Endothelial cell of umbilical vein (primary cell): Measurements from ENCODE around the gene RTP3.

Experiments
- EZH2 ChIP-seq: IDR thresholded peaks from 2 replicates; pipeline ENCODE4 v1.6.1; 2012; ENCODE audit warnings: borderline replicate concordance, low read depth, mild to moderate bottlenecking, moderate library complexity, low read length, inconsistent platforms; ENCODE audit not compliant: severe bottlenecking
- FOS ChIP-seq: IDR thresholded peaks from 2 replicates; pipeline ENCODE4 v1.6.1; 2011; ENCODE audit warnings: mild to moderate bottlenecking, low read length, moderate library complexity, borderline replicate concordance; ENCODE audit not compliant: insufficient read depth
- GATA2 ChIP-seq: IDR thresholded peaks from 2 replicates; pipeline ENCODE4 v1.7.0; 2011; ENCODE audit warnings: low read depth, mild to moderate bottlenecking, moderate library complexity, mixed read lengths, low read length; ENCODE audit not compliant: insufficient read length, insufficient read depth
- JUN ChIP-seq: IDR thresholded peaks from 2 replicates; pipeline ENCODE4 v1.6.1; 2011; ENCODE audit warnings: borderline replicate concordance, low read depth; ENCODE audit not compliant: insufficient read length, insufficient read depth
- MYC ChIP-seq: IDR thresholded peaks from one replicate; pipeline ENCODE4 v1.6.1; 2011; ENCODE audit warnings: mild to moderate bottlenecking, low read depth, low read length
- POLR2A ChIP-seq: IDR thresholded peaks from 2 replicates; pipeline ENCODE4 v1.6.1; 2012; ENCODE audit warnings: low read depth, mild to moderate bottlenecking, control low read depth, low read length
- POLR2AphosphoS5 ChIP-seq: IDR thresholded peaks from 2 replicates; pipeline ENCODE4 v1.6.1; 2012; ENCODE audit warnings: low read depth, mild to moderate bottlenecking, control low read depth, low read length, moderate library complexity; ENCODE audit not compliant: insufficient read depth
- TF ChIP-seq, protein P1 (sequence below), 2 donors: IDR thresholded peaks; 1 replicate in 1 of 2; 2 replicates in 1 of 2; pipeline ENCODE4 v1.5.1; 2011; ENCODE audit warnings: low read length in 2 of 2, mild to moderate bottlenecking in 2 of 2, moderate library complexity in 2 of 2, control low read depth in 1 of 2, inconsistent platforms in 1 of 2, low read depth in 1 of 2; ENCODE audit not compliant: insufficient read depth in 1 of 2; ENCODE audit errors: extremely low read depth in 1 of 2
- TF ChIP-seq, protein P2 (sequence below): IDR thresholded peaks from 2 replicates; pipeline ENCODE4 v1.6.1; 2011; ENCODE audit not compliant: insufficient read depth, insufficient read length

DNA sequence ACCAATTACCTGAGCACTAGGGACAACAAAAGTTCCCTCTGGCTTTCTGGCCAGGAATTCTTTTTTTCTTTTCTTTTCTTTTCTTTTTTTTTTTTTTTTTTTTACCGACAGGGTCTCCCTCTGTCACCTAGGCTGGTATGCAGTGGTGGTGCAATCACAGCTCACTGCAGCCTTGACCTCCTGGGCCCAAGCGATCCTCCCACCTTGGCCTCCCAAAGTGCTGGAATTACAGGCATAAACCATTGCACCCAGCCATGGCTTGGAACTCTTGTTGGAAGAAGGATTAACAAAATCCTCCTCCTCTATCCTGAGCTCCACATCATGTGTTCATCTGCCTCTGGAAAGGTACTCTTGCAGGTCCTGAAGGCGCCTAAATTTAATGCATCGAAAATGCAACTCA, 30.2 kb upstream of the RTP3 start:
- TF ChIP-seq, protein P1, sequence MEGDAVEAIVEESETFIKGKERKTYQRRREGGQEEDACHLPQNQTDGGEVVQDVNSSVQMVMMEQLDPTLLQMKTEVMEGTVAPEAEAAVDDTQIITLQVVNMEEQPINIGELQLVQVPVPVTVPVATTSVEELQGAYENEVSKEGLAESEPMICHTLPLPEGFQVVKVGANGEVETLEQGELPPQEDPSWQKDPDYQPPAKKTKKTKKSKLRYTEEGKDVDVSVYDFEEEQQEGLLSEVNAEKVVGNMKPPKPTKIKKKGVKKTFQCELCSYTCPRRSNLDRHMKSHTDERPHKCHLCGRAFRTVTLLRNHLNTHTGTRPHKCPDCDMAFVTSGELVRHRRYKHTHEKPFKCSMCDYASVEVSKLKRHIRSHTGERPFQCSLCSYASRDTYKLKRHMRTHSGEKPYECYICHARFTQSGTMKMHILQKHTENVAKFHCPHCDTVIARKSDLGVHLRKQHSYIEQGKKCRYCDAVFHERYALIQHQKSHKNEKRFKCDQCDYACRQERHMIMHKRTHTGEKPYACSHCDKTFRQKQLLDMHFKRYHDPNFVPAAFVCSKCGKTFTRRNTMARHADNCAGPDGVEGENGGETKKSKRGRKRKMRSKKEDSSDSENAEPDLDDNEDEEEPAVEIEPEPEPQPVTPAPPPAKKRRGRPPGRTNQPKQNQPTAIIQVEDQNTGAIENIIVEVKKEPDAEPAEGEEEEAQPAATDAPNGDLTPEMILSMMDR (IDR thresholded peaks at IDR 0.05; ENCODE audit: extremely low read depth in 1 of 2, insufficient read depth in 1 of 2, low read depth in 1 of 2, low read length in 2 of 2) = no peak
- TF ChIP-seq JUN (no peak), POLR2A (no peak), EZH2 (no peak), POLR2AphosphoS5 (no peak), MYC (no peak), GATA2 (no peak), FOS (no peak)
- TF ChIP-seq, protein P2, sequence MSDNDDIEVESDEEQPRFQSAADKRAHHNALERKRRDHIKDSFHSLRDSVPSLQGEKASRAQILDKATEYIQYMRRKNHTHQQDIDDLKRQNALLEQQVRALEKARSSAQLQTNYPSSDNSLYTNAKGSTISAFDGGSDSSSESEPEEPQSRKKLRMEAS = no peak
